VCaP (cell line): ENCODE data around the gene SWT1.

ENCODE experiments used
- H3K27ac ChIP-seq: fragments of 450-650 bp; 2 replicates; pipeline ENCODE4 v1.5.1; 2017
- TF ChIP-seq, protein P1 (sequence below): fragments of 450-650 bp; conservative IDR thresholded peaks from 2 replicates; pipeline ENCODE4 v1.5.1; 2017; ENCODE audit warnings: mild to moderate bottlenecking, moderate library complexity

The SWT1 gene

DNA sequence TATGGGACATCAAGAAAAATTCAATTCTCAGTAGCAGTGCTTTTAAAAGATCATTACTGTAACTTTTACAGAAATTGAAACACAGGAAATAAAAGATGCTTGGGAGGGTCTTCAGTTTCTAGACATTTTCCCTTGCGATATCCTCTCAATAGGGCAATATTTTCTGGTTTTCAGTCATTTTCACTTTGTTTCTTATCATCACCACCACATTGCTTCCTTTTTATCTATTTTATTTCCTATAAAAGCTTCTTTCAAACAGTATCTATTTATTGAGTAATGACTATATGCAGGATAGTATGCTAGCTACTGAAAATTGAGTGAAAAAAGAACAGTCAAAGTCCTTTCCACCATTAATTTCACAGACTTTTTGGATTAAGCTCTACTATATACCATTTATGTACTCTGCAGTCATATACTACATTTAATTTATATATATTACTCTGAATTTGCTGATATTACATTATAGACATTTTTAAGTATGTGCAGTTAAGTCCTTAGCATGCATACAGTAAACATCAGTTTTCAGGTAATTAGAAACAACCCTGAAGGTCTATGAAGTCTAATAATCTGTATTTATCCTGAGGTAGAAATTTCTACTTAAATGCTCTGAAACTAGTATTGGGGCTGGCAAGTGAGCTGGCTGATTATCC, 18.9 kb upstream of the SWT1 start:
- H3K27ac ChIP-seq, result no peak overlapping the region
- TF ChIP-seq, protein P1, sequence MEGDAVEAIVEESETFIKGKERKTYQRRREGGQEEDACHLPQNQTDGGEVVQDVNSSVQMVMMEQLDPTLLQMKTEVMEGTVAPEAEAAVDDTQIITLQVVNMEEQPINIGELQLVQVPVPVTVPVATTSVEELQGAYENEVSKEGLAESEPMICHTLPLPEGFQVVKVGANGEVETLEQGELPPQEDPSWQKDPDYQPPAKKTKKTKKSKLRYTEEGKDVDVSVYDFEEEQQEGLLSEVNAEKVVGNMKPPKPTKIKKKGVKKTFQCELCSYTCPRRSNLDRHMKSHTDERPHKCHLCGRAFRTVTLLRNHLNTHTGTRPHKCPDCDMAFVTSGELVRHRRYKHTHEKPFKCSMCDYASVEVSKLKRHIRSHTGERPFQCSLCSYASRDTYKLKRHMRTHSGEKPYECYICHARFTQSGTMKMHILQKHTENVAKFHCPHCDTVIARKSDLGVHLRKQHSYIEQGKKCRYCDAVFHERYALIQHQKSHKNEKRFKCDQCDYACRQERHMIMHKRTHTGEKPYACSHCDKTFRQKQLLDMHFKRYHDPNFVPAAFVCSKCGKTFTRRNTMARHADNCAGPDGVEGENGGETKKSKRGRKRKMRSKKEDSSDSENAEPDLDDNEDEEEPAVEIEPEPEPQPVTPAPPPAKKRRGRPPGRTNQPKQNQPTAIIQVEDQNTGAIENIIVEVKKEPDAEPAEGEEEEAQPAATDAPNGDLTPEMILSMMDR, result no peak

DNA sequence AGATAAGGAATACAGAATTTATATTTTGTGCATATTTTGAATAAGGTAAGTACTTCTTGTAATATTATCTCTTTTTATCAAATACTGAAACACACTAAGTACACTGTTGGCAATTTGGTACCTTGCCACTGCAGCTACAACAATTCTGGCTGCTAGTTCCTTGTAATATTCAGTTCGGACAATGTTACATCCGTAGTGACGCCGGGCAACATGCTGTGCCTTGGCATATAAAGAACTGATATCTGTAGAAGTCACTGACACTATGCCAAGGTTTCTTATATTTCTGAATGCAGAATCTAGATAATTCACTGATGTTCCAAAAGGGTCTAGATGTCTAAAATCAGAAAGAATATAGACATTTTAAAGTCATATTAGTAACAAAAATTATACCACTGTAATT, 17.7 kb upstream of the SWT1 start:
- TF ChIP-seq, protein P1, result no peak
- H3K27ac ChIP-seq, result no peak overlapping the region

DNA sequence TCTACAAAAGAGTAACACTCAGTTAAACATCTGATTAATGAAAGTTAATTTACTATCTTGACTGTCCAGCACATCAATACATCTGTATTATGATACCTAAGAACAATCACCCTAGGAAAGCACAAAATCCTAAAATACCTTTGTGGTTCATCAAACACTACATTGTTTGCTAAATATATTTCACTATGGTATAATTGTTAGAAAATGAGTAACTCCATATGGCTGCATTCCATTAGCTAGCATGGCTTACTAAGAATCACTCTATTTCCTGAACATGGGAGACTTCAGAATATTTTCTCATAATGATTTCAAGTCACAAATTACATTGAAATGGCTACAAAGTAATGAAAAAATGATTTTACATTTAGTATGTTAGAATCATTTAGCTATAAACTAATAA, 12.7 kb upstream of the SWT1 start:
- TF ChIP-seq, protein P1, result no peak
- H3K27ac ChIP-seq, result no peak overlapping the region

DNA sequence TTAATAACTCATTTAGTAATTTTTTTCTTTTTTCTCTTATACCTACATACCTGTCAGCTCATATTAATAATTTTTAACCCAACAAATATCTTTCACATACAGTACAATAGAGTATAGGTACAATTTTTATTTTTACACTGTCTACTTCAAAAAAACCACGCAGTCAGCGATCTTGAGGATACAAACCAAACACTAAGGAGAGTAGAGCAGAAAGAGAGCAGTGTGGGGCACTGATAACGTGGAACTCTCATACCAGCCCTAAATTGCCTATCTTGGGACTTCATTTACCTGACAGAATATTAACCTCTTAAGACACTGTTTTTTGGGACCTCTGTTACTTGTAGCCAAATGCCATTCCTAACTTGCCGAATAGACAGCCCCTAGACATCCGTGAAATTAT, 5.8 kb upstream of the SWT1 start:
- no peak overlapping the region for H3K27ac ChIP-seq
- TF ChIP-seq, protein P1, result no peak

DNA sequence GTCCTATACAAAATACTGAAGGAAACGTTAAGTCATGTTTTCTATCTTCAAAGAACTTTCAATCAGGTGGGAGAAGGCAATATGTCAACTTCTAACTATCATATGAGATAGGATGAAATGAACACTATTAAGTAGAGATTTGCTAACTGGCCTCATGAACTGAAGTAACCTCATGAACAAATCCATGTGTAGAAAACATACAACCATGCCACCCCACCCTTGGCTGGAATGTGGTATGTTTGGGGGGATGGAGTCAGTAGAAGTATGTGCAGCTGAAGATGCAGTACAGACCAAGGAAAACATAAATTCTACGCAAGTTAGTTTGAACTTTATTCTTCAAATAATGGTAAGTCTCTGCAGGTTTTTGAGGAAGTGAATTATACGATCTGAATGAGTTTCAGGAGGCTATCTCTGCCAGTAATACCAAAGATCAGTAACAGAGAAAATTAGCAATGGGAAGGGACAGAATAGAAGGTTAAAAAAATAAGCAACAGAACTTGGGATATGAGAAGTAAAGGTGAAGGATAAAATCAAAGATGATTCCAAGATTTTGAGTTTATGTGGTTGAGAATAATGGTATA, 4.7 kb upstream of the SWT1 start:
- TF ChIP-seq, protein P1, result no peak
- no peak overlapping the region for H3K27ac ChIP-seq

DNA sequence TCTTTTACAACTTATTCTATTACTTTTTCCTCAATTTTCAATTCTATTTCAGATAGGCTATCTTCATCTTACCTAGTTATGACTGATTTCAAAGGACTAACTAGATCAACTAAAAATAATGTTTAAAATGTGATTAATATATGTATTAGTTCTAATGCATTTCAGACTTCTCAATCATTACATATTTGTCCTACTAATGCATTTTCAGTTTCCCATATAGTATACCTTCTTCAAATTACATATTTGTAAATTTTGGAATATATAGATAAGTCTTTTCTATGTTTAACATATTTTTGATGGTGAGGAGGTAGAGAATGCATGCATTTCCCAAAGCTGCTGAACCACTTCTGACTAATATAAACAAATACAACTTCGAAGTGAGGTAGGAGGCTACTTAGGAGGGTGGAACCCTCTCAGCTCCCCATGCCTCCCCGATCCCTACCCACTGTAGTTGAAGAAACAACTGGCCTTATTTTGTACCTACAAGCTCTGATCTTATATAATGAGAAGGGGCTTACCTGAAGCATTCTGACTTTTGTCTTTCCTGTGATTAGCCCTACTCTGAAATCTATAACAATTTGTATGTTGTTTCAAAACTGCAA, 2.0 kb upstream of the SWT1 start:
- H3K27ac ChIP-seq, result peak overlapping the region; percentile 94
- TF ChIP-seq, protein P1, result no peak

DNA sequence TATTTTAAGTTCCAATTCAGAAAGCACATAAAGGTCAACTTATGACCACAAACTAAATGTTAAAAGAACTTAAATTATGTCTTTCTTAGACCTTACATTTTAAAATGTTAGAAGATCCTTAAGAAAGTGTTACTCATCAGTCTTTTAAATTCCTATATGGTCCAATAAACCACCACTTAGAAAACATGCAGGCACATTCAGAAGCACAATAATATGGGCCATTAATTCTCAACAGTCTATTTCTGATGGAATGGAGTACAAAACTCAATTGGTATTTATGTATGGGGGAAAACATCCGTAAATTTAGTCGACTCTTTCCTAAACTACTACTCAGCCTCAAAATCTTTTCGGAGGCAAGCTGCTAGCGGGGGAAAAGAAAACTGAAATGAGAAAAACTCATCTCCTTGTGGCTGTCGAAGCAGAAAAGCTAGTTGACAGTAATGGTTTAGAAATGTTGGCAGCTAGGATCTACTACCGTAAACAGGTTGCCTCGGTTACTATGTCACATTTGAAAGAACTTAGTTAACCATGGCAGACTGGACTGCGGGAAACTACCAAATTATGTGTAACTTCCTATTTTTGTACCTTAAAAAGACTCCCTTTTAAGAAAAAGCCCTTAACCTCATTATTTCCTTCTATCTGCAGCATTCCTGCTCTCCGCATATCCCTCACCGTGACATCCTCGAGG, 1.2 kb upstream of the SWT1 start:
- peak overlapping the region; percentile 94 for H3K27ac ChIP-seq
- TF ChIP-seq, protein P1, result no peak
